GM12801 (cell line): ENCODE data around the gene OLIG2.

Source experiments
- CTCF ChIP-seq: IDR thresholded peaks from one replicate; pipeline ENCODE4 v1.5.1; 2011; ENCODE audit warnings: control low read depth; ENCODE audit not compliant: insufficient read length; ENCODE audit errors: extremely low read depth

The OLIG2 gene

GRCh38 chr21:33051925-33052324 is 26.2 kb downstream of the OLIG2 start:
- TF ChIP-seq CTCF = no peak

GRCh38 chr21:33053951-33054350 is 28.2 kb downstream of the OLIG2 start:
- TF ChIP-seq CTCF = no peak

GRCh38 chr21:33055991-33056390 is 30.3 kb downstream of the OLIG2 start:
- TF ChIP-seq CTCF = no peak

GRCh38 chr21:33057385-33057940 is 31.7 kb downstream of the OLIG2 start:
- no peak for TF ChIP-seq CTCF

- no peak for TF ChIP-seq CTCF
Measured at GRCh38 chr21:33058527-33058926, 32.8 kb downstream of the OLIG2 start.

- TF ChIP-seq CTCF = no peak
Measured at GRCh38 chr21:33058957-33059356, 33.2 kb downstream of the OLIG2 start.

- no peak for TF ChIP-seq CTCF
Measured at GRCh38 chr21:33059380-33059841, 33.7 kb downstream of the OLIG2 start.

- TF ChIP-seq CTCF = no peak
Measured at GRCh38 chr21:33061233-33061632, 35.5 kb downstream of the OLIG2 start.
